GM23338 (cell line): Measurements from ENCODE around the gene SLC1A3. TPM values are rescaled to one million over a fixed set of nuclear protein-coding genes. Genes with fewer than 3 reads are reported as not detected.
A peak's percentile ranks its signal among the peaks of the same experiment; 100 is the strongest.

ENCODE experiments used
- ATAC-seq: fragments of 200-7000 bp; cut with Tn5 transposase; 3 replicates; pipeline ENCODE4 v1.9.1; 2020
- DNase-seq: peaks from one replicate; pipeline ENCODE4 v3.0.0-alpha.2; 2015; ENCODE audit warnings: low spot score
- H2AFZ ChIP-seq: fragments of 200-600 bp; sonication (generic); 2 replicates; pipeline ENCODE4 v1.8.0; 2016; ENCODE audit warnings: antibody characterized with exemption, mild to moderate bottlenecking, moderate library complexity
- H3F3A ChIP-seq: fragments of 200-600 bp; sonication (generic); replicated peaks from 2 replicates; pipeline ENCODE4 v1.8.0; 2017; ENCODE audit warnings: antibody characterized with exemption, mixed run types, low read depth
- H3K27ac ChIP-seq: fragments of 200-600 bp; sonication (generic); 2 replicates; pipeline ENCODE4 v1.6.1; 2016; ENCODE audit warnings: low read depth
- H3K27me3 ChIP-seq: fragments of 200-600 bp; sonication (generic); 2 replicates; pipeline ENCODE4 v1.8.0; 2016; ENCODE audit warnings: mild to moderate bottlenecking, mixed run types, moderate library complexity; ENCODE audit not compliant: insufficient read depth
- H3K36me3 ChIP-seq: fragments of 200-600 bp; sonication (generic); 2 replicates; pipeline ENCODE4 v1.8.0; 2016; ENCODE audit warnings: mild to moderate bottlenecking; ENCODE audit not compliant: insufficient read depth
- H3K4me1 ChIP-seq: fragments of 200-600 bp; sonication (generic); 2 replicates; pipeline ENCODE4 v1.8.0; 2016; ENCODE audit warnings: mild to moderate bottlenecking, moderate library complexity; ENCODE audit not compliant: insufficient read depth
- H3K4me2 ChIP-seq: fragments of 200-600 bp; sonication (generic); 2 replicates; pipeline ENCODE4 v1.7.1; 2017; ENCODE audit warnings: mixed run types
- H3K4me3 ChIP-seq: fragments of 200-600 bp; sonication (generic); 2 replicates; pipeline ENCODE4 v1.6.1; 2016; ENCODE audit warnings: mixed run types
- H3K79me2 ChIP-seq: fragments of 200-600 bp; sonication (generic); replicated peaks from 2 replicates; pipeline ENCODE4 v1.8.0; 2017; ENCODE audit warnings: mild to moderate bottlenecking; ENCODE audit not compliant: insufficient read depth
- H3K9me2 ChIP-seq: fragments of 200-600 bp; sonication (generic); 2 replicates; pipeline ENCODE4 v1.8.0; 2017; ENCODE audit not compliant: insufficient read depth
- H4K20me1 ChIP-seq: fragments of 200-600 bp; sonication (generic); replicated peaks from 2 replicates; pipeline ENCODE4 v1.8.0; 2017; ENCODE audit warnings: mild to moderate bottlenecking; ENCODE audit not compliant: insufficient read depth
- H3K27ac Mint-ChIP-seq: 2 replicates; pipeline ENCODE4 v1.8.0; 2020; ENCODE audit warnings: inconsistent platforms, mild to moderate bottlenecking, moderate library complexity, mixed read lengths
- H3K27me3 Mint-ChIP-seq: 3 replicates; pipeline ENCODE4 v1.8.0; 2022; ENCODE audit warnings: low read depth, mild to moderate bottlenecking, moderate library complexity, mixed read lengths, inconsistent platforms; ENCODE audit not compliant: insufficient read depth, poor library complexity
- H3K36me3 Mint-ChIP-seq: 3 replicates; pipeline ENCODE4 v1.8.0; 2021; ENCODE audit warnings: low read depth, mild to moderate bottlenecking, inconsistent platforms, moderate library complexity, mixed read lengths
- H3K4me1 Mint-ChIP-seq: 3 replicates; pipeline ENCODE4 v1.8.0; 2020; ENCODE audit warnings: mild to moderate bottlenecking, inconsistent platforms, mixed read lengths
- H3K4me3 Mint-ChIP-seq: 3 replicates; pipeline ENCODE4 v1.8.0; 2021; ENCODE audit warnings: moderate library complexity, mild to moderate bottlenecking, inconsistent platforms, mixed read lengths
- H3K9me3 Mint-ChIP-seq: 3 replicates; pipeline ENCODE4 v1.8.0; 2020; ENCODE audit warnings: moderate library complexity, mild to moderate bottlenecking, inconsistent platforms, mixed read lengths
- CREB1 ChIP-seq: fragments of 250-450 bp; sonication (Bioruptor Pico); IDR thresholded peaks from 2 replicates; pipeline ENCODE4 v1.5.0; 2020; ENCODE audit warnings: low read depth, mild to moderate bottlenecking, moderate library complexity
- EZH2 ChIP-seq: fragments of 200-600 bp; sonication (generic); IDR thresholded peaks from one replicate; pipeline ENCODE4 v1.8.0; 2017; ENCODE audit warnings: antibody characterized with exemption, mild to moderate bottlenecking, low read depth; ENCODE audit not compliant: unreplicated experiment
- EZH2phosphoT487 ChIP-seq: fragments of 200-600 bp; sonication (generic); IDR thresholded peaks from one replicate; pipeline ENCODE4 v1.8.1; 2018; ENCODE audit warnings: antibody characterized with exemption; ENCODE audit not compliant: unreplicated experiment
- JUNB ChIP-seq: IDR thresholded peaks from one replicate; pipeline ENCODE4 v1.6.1; 2016; ENCODE audit warnings: antibody characterized with exemption; ENCODE audit not compliant: unreplicated experiment
- NANOG ChIP-seq: IDR thresholded peaks from 2 replicates; pipeline ENCODE4 v1.6.1; 2016; ENCODE audit warnings: antibody characterized with exemption, borderline replicate concordance
- STAT1 ChIP-seq: IDR thresholded peaks from one replicate; pipeline ENCODE4 v1.6.1; 2016; ENCODE audit warnings: antibody characterized with exemption; ENCODE audit not compliant: unreplicated experiment
- ZNF114 ChIP-seq: fragments of 250-450 bp; sonication (Bioruptor Pico); IDR thresholded peaks from 2 replicates; pipeline ENCODE4 v1.5.0; 2020; ENCODE audit warnings: mild to moderate bottlenecking, moderate library complexity
- polyA plus RNA-seq: library from polyadenylated mRNA; unstranded; fragments of >200 nt; fragmentation: Nextera tagmentation; extraction: Ambion mirVana; gene quantifications from 2 replicates; pipeline ENCODE4 v1.2.1, GENCODE V29; 2016
- total RNA-seq: library from RNA; depleted of rRNA; stranded (reverse); fragments of >200 nt; shearing (Covaris generic); gene quantifications from 2 replicates; pipeline ENCODE4 v1.2.3, GENCODE V29; 2014
- TF ChIP-seq, protein P1 (sequence below): fragments of 250-450 bp; sonication (Bioruptor Pico); IDR thresholded peaks from 2 replicates; pipeline ENCODE4 v1.5.0; 2020; ENCODE audit warnings: mild to moderate bottlenecking, moderate library complexity

The SLC1A3 gene
- total and polyA plus RNA-seq, 2 experiments from 2014 or later: 29.0 to 40.7 TPM

DNA sequence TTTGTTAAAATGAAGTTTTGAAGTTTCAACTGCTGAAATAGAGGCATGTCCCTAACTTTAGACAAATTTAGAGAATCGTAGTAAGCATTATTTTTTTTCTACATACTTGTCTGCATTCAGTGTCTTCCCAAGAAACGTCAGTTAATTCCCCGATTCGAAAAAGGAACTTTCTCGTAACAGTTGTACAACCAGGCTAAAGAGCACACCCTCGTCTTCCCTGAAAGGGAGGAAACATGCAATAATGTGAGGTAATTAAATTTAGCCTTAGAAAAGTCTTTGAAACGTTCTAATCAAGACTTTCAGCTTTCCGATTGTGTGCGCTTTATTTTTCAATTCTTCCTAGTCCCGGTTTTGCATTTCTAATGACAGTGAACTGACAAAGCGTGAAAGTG lies 374 bp upstream of the SLC1A3 start (continued):
- TF ChIP-seq, protein P1, sequence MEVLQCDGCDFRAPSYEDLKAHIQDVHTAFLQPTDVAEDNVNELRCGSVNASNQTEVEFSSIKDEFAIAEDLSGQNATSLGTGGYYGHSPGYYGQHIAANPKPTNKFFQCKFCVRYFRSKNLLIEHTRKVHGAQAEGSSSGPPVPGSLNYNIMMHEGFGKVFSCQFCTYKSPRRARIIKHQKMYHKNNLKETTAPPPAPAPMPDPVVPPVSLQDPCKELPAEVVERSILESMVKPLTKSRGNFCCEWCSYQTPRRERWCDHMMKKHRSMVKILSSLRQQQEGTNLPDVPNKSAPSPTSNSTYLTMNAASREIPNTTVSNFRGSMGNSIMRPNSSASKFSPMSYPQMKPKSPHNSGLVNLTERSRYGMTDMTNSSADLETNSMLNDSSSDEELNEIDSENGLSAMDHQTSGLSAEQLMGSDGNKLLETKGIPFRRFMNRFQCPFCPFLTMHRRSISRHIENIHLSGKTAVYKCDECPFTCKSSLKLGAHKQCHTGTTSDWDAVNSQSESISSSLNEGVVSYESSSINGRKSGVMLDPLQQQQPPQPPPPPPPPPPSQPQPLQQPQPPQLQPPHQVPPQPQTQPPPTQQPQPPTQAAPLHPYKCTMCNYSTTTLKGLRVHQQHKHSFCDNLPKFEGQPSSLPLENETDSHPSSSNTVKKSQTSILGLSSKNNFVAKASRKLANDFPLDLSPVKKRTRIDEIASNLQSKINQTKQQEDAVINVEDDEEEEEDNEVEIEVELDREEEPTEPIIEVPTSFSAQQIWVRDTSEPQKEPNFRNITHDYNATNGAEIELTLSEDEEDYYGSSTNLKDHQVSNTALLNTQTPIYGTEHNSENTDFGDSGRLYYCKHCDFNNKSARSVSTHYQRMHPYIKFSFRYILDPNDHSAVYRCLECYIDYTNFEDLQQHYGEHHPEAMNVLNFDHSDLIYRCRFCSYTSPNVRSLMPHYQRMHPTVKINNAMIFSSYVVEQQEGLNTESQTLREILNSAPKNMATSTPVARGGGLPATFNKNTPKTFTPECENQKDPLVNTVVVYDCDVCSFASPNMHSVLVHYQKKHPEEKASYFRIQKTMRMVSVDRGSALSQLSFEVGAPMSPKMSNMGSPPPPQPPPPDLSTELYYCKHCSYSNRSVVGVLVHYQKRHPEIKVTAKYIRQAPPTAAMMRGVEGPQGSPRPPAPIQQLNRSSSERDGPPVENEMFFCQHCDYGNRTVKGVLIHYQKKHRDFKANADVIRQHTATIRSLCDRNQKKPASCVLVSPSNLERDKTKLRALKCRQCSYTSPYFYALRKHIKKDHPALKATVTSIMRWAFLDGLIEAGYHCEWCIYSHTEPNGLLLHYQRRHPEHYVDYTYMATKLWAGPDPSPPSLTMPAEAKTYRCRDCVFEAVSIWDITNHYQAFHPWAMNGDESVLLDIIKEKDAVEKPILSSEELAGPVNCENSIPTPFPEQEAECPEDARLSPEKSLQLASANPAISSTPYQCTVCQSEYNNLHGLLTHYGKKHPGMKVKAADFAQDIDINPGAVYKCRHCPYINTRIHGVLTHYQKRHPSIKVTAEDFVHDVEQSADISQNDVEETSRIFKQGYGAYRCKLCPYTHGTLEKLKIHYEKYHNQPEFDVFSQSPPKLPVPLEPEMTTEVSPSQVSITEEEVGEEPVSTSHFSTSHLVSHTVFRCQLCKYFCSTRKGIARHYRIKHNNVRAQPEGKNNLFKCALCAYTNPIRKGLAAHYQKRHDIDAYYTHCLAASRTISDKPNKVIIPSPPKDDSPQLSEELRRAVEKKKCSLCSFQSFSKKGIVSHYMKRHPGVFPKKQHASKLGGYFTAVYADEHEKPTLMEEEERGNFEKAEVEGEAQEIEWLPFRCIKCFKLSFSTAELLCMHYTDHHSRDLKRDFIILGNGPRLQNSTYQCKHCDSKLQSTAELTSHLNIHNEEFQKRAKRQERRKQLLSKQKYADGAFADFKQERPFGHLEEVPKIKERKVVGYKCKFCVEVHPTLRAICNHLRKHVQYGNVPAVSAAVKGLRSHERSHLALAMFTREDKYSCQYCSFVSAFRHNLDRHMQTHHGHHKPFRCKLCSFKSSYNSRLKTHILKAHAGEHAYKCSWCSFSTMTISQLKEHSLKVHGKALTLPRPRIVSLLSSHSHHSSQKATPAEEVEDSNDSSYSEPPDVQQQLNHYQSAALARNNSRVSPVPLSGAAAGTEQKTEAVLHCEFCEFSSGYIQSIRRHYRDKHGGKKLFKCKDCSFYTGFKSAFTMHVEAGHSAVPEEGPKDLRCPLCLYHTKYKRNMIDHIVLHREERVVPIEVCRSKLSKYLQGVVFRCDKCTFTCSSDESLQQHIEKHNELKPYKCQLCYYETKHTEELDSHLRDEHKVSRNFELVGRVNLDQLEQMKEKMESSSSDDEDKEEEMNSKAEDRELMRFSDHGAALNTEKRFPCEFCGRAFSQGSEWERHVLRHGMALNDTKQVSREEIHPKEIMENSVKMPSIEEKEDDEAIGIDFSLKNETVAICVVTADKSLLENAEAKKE: no peak
- TF ChIP-seq CREB1 (CRISPR knock-in tag) (no peak), EZH2phosphoT487 (no peak), STAT1 (no peak), ZNF114 (no peak)

DNA sequence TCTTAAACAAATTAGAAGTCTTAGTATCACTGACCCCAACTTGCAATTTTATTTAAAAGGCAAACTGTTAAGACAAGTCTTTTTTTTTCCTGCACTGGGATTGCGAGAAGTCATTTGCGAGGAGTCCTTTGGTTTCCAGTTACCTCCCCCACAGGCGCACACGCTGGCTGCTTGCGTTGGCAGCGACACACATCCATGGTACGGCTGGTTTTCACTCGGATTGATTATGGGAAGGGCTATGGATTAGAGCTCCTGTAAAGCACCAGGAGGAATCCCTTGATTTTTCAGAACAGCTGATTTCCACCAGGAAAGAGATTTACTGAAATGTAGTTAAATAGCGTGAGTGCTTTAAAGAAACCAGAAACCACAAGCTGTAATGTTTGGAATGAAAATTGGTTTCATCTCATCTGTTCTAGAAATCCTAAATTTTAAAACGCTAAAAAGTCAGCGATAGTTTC lies 737 bp downstream of the SLC1A3 start:
- Mint-ChIP-seq H3K27ac (peak overlapping the region; percentile 10), H3K27me3 (peaks cover 4% of the 10 kb centered on the region), H3K4me1 (peaks cover 61% of the 10 kb centered on the region), H3K4me3 (peak overlapping the region; percentile 85), H3K36me3 (peaks cover 24% of the 10 kb centered on the region), H3K9me3 (no peaks in the 10 kb centered on the region)
- Histone ChIP-seq H4K20me1 (no peaks in the 10 kb centered on the region; the same call in 1 of the 2 replicates), H3F3A (no peaks in the 10 kb centered on the region), H3K27me3 (no peaks in the 10 kb centered on the region), H3K4me3 (peak overlapping the region; percentile 86), H3K4me2 (peak overlapping the region; percentile 91), H3K4me1 (peaks cover 35% of the 10 kb centered on the region), H3K27ac (0 out of 2 replicates have a peak overlapping the region, but pooled peaks have one; percentile 6), H3K9me2 (no peaks in the 10 kb centered on the region), H3K36me3 (peaks cover 18% of the 10 kb centered on the region; the same call in 1 of the 2 replicates), H2AFZ (peak overlapping the region; percentile 28; the same call in 1 of the 2 replicates), H3K79me2 (peaks cover 43% of the 10 kb centered on the region)
- ATAC-seq: peak; percentile 73
- TF ChIP-seq NANOG (no peak), EZH2 (no peak), JUNB (no peak)
- TF ChIP-seq, protein P1: no peak
- peak; percentile 66 for DNase-seq
